Liver (tissue), 3 donors: ENCODE measurements around the gene CCBE1.

ENCODE experiments used
- CTCF ChIP-seq: fragments of 150-350 bp; IDR thresholded peaks from 2 replicates; pipeline ENCODE4 v1.5.1; 2017; ENCODE audit warnings: improper control_type of control experiment, low read depth, low read length; ENCODE audit not compliant: missing input control
- JUND ChIP-seq, 2 donors: IDR thresholded peaks; 2 replicates each; pipeline ENCODE4 v1.6.1; 2016; ENCODE audit warnings: antibody characterized with exemption in 2 of 2
- NR2F2 ChIP-seq: IDR thresholded peaks from 2 replicates; pipeline ENCODE4 v1.6.1; 2016; ENCODE audit warnings: antibody characterized with exemption
- RAD21 ChIP-seq, 2 donors: IDR thresholded peaks; 2 replicates each; pipeline ENCODE4 v1.6.1; 2016; ENCODE audit warnings: antibody characterized with exemption in 2 of 2, mild to moderate bottlenecking in 2 of 2
- REST ChIP-seq: IDR thresholded peaks from 2 replicates; pipeline ENCODE4 v1.6.1; 2016; ENCODE audit warnings: antibody characterized with exemption, mild to moderate bottlenecking
- TAF1 ChIP-seq: conservative IDR thresholded peaks from 2 replicates; pipeline ENCODE4 v1.6.1; 2016; ENCODE audit warnings: antibody characterized with exemption, mild to moderate bottlenecking
- ZBTB33 ChIP-seq: IDR thresholded peaks from 2 replicates; pipeline ENCODE4 v1.6.1; 2016; ENCODE audit warnings: antibody characterized with exemption
- donor health status: healthy.
- donor health status: healthy.

GRCh38 chr18:59639821-59640220 lies 57.4 kb downstream of the CCBE1 start:
- TF ChIP-seq CTCF (no peak), REST (no peak), ZBTB33 (no peak), TAF1 (no peak), RAD21 (IDR thresholded peaks at IDR 0.05) (no peak), JUND (IDR thresholded peaks at IDR 0.05) (no peak), NR2F2 (no peak)
